ENCODE measurements around the gene RAB35. TPM values are rescaled to one million over a fixed set of nuclear protein-coding genes. Genes with fewer than 3 reads are reported as not detected.

RAB35 gene
- total RNA-seq, 1 experiment from 2014 or later: 52.8 TPM

DNA sequence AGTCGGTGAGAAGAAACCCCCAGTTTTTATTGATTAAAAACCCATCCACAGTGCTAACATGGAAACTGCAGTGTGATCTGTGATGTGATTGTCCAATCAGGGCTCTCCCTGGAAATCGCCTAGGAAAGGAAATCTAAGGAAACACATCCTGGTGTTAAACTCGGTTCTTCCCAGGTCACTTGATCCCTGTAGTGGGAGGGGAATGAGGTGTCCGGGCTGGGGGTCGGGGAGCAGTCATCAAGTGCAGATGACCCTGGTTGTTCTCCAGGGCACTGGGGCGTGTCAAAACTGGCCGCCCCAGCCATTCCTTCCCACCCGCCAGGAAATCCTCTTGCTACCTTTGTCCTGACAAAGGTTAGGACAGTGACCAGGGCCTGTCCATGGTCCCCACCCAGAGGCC, 20.8 kb downstream of the RAB35 start:
- no TSS peak for BruUV-seq (replicated peaks)
- H3K9ac ChIP-seq (ENCODE audit: low read length): no peak overlapping the region
- ChIA-PET CTCF (no interaction called here), POLR2A (ENCODE audit: unreplicated experiment) (no interaction called here)
- H3K36me3 ChIP-seq (ENCODE audit: low read depth, low read length): peaks cover 38% of the 10 kb centered on the region
- intact Hi-C loops (cut with micrococcal nuclease): no loop called here
- H3K4me2 ChIP-seq (ENCODE audit: low read length): no peak overlapping the region
- DNase-seq: no peak
- H3K4me3 ChIP-seq (ENCODE audit: low read length): no peak overlapping the region
- ATAC-seq: no peak
- no peaks in the 10 kb centered on the region for H3K9me2 ChIP-seq (replicated peaks; ENCODE audit: low read length)
- H3K27ac ChIP-seq (ENCODE audit: low read length): no peak overlapping the region
- no peaks in the 10 kb centered on the region for H3K9me3 ChIP-seq (ENCODE audit: low read length)
- H4K20me1 ChIP-seq (ENCODE audit: low read length): 0 out of 2 replicates have a peak, but pooled peaks cover 8% of the 10 kb centered on the region
- no peaks in the 10 kb centered on the region for H3F3A ChIP-seq (ENCODE audit: low read length, unreplicated experiment)
- H2AFZ ChIP-seq (ENCODE audit: low read length): no peak overlapping the region
- peaks cover 10% of the 10 kb centered on the region for H3K79me2 ChIP-seq (ENCODE audit: low read length)
- no peaks in the 10 kb centered on the region for H3K27me3 ChIP-seq (ENCODE audit: low read length)
- H3K4me1 ChIP-seq (ENCODE audit: insufficient read depth, low read length): no peaks in the 10 kb centered on the region
- no peak for TF ChIP-seq EZH2 (IDR thresholded peaks at IDR 0.05; ENCODE audit: low read length, unreplicated experiment)
- TF ChIP-seq, protein P1, sequence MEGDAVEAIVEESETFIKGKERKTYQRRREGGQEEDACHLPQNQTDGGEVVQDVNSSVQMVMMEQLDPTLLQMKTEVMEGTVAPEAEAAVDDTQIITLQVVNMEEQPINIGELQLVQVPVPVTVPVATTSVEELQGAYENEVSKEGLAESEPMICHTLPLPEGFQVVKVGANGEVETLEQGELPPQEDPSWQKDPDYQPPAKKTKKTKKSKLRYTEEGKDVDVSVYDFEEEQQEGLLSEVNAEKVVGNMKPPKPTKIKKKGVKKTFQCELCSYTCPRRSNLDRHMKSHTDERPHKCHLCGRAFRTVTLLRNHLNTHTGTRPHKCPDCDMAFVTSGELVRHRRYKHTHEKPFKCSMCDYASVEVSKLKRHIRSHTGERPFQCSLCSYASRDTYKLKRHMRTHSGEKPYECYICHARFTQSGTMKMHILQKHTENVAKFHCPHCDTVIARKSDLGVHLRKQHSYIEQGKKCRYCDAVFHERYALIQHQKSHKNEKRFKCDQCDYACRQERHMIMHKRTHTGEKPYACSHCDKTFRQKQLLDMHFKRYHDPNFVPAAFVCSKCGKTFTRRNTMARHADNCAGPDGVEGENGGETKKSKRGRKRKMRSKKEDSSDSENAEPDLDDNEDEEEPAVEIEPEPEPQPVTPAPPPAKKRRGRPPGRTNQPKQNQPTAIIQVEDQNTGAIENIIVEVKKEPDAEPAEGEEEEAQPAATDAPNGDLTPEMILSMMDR (conservative IDR thresholded peaks at IDR 0.05; ENCODE audit: low read depth, low read length): no peak
- no peak for TF ChIP-seq EZH2phosphoT487 (IDR thresholded peaks at IDR 0.05; ENCODE audit: borderline replicate concordance, low read length)

DNA sequence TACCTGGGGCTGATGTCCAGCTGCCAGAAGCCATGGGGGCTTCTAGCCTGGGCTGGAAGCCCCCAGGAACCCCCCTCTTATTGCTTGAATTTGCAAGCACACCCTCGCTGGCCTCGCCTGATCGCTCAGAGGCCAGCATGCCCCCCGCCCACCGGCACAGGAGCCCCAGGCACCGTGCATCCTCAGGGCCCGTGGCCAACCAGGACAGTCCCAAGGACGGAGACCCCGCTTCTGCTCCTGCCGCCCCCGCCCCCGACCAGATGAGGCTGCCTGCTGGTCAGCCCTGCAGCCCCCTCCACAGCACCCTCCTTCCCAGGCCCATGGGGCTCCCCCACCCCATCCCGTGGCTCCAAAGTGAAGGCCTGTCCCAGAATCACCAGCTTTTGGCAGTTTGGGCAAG, 21.2 kb downstream of the RAB35 start:
- intact Hi-C loops (cut with micrococcal nuclease): no loop called here
- no peaks in the 10 kb centered on the region for H3K9me3 ChIP-seq (ENCODE audit: low read length)
- TF ChIP-seq EZH2 (IDR thresholded peaks at IDR 0.05; ENCODE audit: low read length, unreplicated experiment) (no peak), EZH2phosphoT487 (IDR thresholded peaks at IDR 0.05; ENCODE audit: borderline replicate concordance, low read length) (no peak)
- TF ChIP-seq, protein P1 (conservative IDR thresholded peaks at IDR 0.05; ENCODE audit: low read depth, low read length): no peak
- H3K4me1 ChIP-seq (ENCODE audit: insufficient read depth, low read length): no peaks in the 10 kb centered on the region
- BruUV-seq (replicated peaks): no TSS peak
- H3K27ac ChIP-seq (ENCODE audit: low read length): no peak overlapping the region
- ChIA-PET POLR2A (ENCODE audit: unreplicated experiment) (no interaction called here), CTCF (no interaction called here)
- DNase-seq (no peak), ATAC-seq (no peak)
- peaks cover 6% of the 10 kb centered on the region; the same call in 1 of the 2 replicates for H3K79me2 ChIP-seq (ENCODE audit: low read length)
- no peaks in the 10 kb centered on the region for H3K27me3 ChIP-seq (ENCODE audit: low read length)
- 0 out of 2 replicates have a peak, but pooled peaks cover 5% of the 10 kb centered on the region for H4K20me1 ChIP-seq (ENCODE audit: low read length)
- H3K4me2 ChIP-seq (ENCODE audit: low read length): no peak overlapping the region
- no peak overlapping the region for H3K9ac ChIP-seq (ENCODE audit: low read length)
- H3F3A ChIP-seq (ENCODE audit: low read length, unreplicated experiment): no peaks in the 10 kb centered on the region
- H2AFZ ChIP-seq (ENCODE audit: low read length): no peak overlapping the region
- no peak overlapping the region for H3K4me3 ChIP-seq (ENCODE audit: low read length)
- H3K36me3 ChIP-seq (ENCODE audit: low read depth, low read length): peaks cover 34% of the 10 kb centered on the region
- no peaks in the 10 kb centered on the region for H3K9me2 ChIP-seq (replicated peaks; ENCODE audit: low read length)

DNA sequence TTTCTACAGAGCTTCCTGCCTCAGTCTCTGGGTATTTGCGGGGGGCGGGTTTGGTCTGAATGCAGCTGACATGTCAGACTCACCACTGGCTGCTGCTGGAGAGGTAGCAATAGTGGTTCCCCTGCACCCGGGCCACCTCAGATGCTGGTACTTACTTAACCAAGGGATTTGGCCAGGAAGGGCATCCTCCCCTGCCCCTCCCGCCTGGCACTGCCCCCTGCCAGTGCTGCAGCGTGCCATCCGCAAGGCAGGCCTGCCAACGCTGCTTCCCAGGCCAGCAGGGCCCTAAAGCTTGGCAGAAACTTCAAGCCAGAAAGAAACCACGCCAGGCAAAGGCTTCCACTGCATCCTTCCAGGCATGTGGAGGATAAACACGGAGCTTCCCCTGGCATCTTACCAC, 22.1 kb downstream of the RAB35 start:
- no peak overlapping the region for H3K4me3 ChIP-seq (ENCODE audit: low read length)
- CTCF ChIA-PET: interaction anchor here (0.6 kb wide), 1 partner anchor 26 kb away, joined by 5 read pairs; no protein-coding TSS in a partner anchor
- H3K9me2 ChIP-seq (replicated peaks; ENCODE audit: low read length): no peaks in the 10 kb centered on the region
- POLR2A ChIA-PET (ENCODE audit: unreplicated experiment): no interaction called here
- intact Hi-C loops (cut with micrococcal nuclease): no loop called here
- TF ChIP-seq, protein P1 (conservative IDR thresholded peaks at IDR 0.05; ENCODE audit: low read depth, low read length): no peak
- TF ChIP-seq EZH2 (IDR thresholded peaks at IDR 0.05; ENCODE audit: low read length, unreplicated experiment) (no peak), EZH2phosphoT487 (IDR thresholded peaks at IDR 0.05; ENCODE audit: borderline replicate concordance, low read length) (no peak)
- H3K27ac ChIP-seq (ENCODE audit: low read length): no peak overlapping the region
- no peak overlapping the region for H2AFZ ChIP-seq (ENCODE audit: low read length)
- DNase-seq: no peak
- H3K4me1 ChIP-seq (ENCODE audit: insufficient read depth, low read length): no peaks in the 10 kb centered on the region
- H3K9me3 ChIP-seq (ENCODE audit: low read length): no peaks in the 10 kb centered on the region
- no peaks in the 10 kb centered on the region for H4K20me1 ChIP-seq (ENCODE audit: low read length)
- no peak overlapping the region for H3K9ac ChIP-seq (ENCODE audit: low read length)
- no peak overlapping the region for H3K4me2 ChIP-seq (ENCODE audit: low read length)
- ATAC-seq: no peak
- no TSS peak for BruUV-seq (replicated peaks)
- no peaks in the 10 kb centered on the region for H3F3A ChIP-seq (ENCODE audit: low read length, unreplicated experiment)
- no peaks in the 10 kb centered on the region for H3K27me3 ChIP-seq (ENCODE audit: low read length)
- H3K79me2 ChIP-seq (ENCODE audit: low read length): no peaks in the 10 kb centered on the region
- peaks cover 31% of the 10 kb centered on the region for H3K36me3 ChIP-seq (ENCODE audit: low read depth, low read length)
